ENCODE results near the gene ENSA. TPM values are rescaled to one million over a fixed set of nuclear protein-coding genes. Genes with fewer than 3 reads are reported as not detected.
"Not testable (repeated sequence)": the region's sequence is repeated elsewhere in the genome, so short reads cannot be mapped to it uniquely, and the experiment has no call there.

ENSA gene
- polyA plus RNA-seq, 2 of the 4 experiments (the other 2 are of a cell fraction) = 67.9 to 128 TPM

DNA sequence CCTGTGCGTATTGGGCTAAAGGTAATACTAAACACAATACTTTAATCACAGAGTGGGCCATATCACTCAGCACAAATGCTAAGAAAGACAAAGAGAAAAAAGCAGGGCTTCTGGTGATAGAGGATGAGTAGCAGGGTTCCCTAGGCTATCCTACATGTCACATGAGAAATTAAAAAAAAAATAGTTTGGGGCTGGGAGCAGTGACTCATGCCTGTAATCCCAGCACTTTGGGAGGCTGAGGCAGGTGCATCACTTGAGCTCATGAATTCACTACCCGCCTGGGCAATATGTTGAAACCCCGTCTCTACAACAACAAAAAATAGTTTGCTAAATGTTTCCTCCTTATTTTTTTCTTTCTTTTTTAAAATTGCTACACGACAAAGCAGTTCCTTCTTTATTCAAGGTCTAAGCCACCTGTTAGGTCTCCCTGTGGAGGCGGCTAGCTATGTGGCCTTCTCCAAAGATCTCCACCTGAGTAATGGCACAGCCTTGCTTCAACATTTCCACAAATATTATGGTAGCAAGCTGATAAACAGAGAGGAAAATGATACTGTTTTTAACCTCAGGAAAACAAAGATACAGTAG lies 1.5 kb downstream of the ENSA start:
- POLR2A ChIA-PET = interaction anchor here (0.6 to 2.8 kb wide), 2 partner anchors 16 to 49 kb away, joined by 3 to 53 read pairs; partner anchors contain the start of gene MCL1

DNA sequence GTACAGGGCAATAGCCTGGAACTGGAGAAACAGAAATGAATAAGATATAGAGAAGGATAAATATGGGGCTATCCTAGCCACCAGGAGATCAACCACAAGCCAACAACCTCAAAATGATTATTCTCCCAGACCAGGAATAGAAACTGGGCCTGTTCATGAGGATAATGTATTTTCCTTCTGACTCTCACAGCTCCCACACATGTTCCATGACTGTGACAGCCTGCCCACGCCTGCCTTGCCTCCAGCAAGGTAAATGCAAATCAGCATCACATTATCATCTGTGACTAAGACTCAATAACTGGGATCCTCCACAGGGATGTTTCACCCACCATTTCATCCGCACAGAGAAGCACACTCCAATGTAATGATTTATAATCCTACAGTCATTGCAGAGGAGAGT lies 3.3 kb downstream of the ENSA start:
- Histone ChIP-seq H3K4me2 (no peak overlapping the region), H3K27ac (no peak overlapping the region), H3K9me3 (no peaks in the 10 kb centered on the region), H3K4me1 (peaks cover 13% of the 10 kb centered on the region; the same call in 2 of the 3 replicates), H3K4me3 (no peak overlapping the region)
- DNase-seq (ENCODE audit: low read depth in 1 of 2, low spot score in 1 of 2) (no peak), ATAC-seq (no peak), FAIRE-seq (no peak)
- CTCF ChIA-PET = interaction anchor here (1.0 to 15.3 kb wide), 2 partner anchors 63 to 78 kb away, joined by 3 to 210 read pairs; no protein-coding TSS in a partner anchor
- WGBS (ENCODE audit: missing lambda C conversion rate) = 92% methylated on average over 2 of the region's 2 CpGs
- POLR2A ChIA-PET = no interaction called here
- TF ChIP-seq FOXS1 (CRISPR knock-in tag; IDR thresholded peaks at IDR 0.05) (no peak), ESRRA (IDR thresholded peaks at IDR 0.05; ENCODE audit: borderline replicate concordance, low read length) (no peak), MYC (IDR thresholded peaks at IDR 0.05; ENCODE audit: borderline replicate concordance, low read length) (no peak), HEYL (CRISPR knock-in tag; IDR thresholded peaks at IDR 0.05) (no peak)
- TF ChIP-seq, protein P1, sequence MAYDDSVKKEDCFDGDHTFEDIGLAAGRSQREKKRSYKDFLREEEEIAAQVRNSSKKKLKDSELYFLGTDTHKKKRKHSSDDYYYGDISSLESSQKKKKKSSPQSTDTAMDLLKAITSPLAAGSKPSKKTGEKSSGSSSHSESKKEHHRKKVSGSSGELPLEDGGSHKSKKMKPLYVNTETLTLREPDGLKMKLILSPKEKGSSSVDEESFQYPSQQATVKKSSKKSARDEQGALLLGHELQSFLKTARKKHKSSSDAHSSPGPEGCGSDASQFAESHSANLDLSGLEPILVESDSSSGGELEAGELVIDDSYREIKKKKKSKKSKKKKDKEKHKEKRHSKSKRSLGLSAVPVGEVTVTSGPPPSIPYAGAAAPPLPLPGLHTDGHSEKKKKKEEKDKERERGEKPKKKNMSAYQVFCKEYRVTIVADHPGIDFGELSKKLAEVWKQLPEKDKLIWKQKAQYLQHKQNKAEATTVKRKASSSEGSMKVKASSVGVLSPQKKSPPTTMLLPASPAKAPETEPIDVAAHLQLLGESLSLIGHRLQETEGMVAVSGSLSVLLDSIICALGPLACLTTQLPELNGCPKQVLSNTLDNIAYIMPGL (CRISPR knock-in tag; IDR thresholded peaks at IDR 0.05; ENCODE audit: borderline replicate concordance) = no peak

More for the DNA sequence above, 1.5 kb downstream of the ENSA start:
- Histone ChIP-seq H3K27ac (peak overlapping the region in 1 of 2 experiments; percentile 95; a peak in 4 of 6 replicates), H3K9me3 (no peaks in the 10 kb centered on the region), H3K4me3 (peak overlapping the region; percentile 62), H3K4me1 (peaks cover 13% of the 10 kb centered on the region; the same call in 2 of the 3 replicates), H3K4me2 (peak overlapping the region; percentile 73)
- CTCF ChIA-PET = interaction anchor here (0.5 to 15.3 kb wide), 8 partner anchors 8 to 185 kb away, joined by 3 to 210 read pairs (median 4); partner anchors contain the start of gene MCL1
- 78% methylated on average over 5 of the region's 5 CpGs for WGBS (ENCODE audit: missing lambda C conversion rate)
- DNase-seq (ENCODE audit: low read depth in 1 of 2, low spot score in 1 of 2) (no peak), FAIRE-seq (no peak), ATAC-seq (no peak)
- TF ChIP-seq HOXB5 (CRISPR knock-in tag; IDR thresholded peaks at IDR 0.05) = no peak
- TF ChIP-seq ZC3H11A (IDR thresholded peaks at IDR 0.05) = no peak
- no peak for TF ChIP-seq KDM1A (IDR thresholded peaks at IDR 0.05; ENCODE audit: low read depth)
- no peak for TF ChIP-seq CBX8 (IDR thresholded peaks at IDR 0.05)
- TF ChIP-seq JUN (IDR thresholded peaks at IDR 0.05) = no peak
- TF ChIP-seq ZNF302 (CRISPR knock-in tag; IDR thresholded peaks at IDR 0.05) = no peak
- TF ChIP-seq HOXB13 (CRISPR knock-in tag; IDR thresholded peaks at IDR 0.05; ENCODE audit: low read depth) = no peak
- no peak for TF ChIP-seq RCOR1 (IDR thresholded peaks at IDR 0.05; ENCODE audit: low read depth, low read length)
- no peak for TF ChIP-seq RARB (CRISPR knock-in tag; IDR thresholded peaks at IDR 0.05)
- TF ChIP-seq BHLHE40 (IDR thresholded peaks at IDR 0.05; ENCODE audit: low read depth, low read length) = no peak
- TF ChIP-seq, protein P2, sequence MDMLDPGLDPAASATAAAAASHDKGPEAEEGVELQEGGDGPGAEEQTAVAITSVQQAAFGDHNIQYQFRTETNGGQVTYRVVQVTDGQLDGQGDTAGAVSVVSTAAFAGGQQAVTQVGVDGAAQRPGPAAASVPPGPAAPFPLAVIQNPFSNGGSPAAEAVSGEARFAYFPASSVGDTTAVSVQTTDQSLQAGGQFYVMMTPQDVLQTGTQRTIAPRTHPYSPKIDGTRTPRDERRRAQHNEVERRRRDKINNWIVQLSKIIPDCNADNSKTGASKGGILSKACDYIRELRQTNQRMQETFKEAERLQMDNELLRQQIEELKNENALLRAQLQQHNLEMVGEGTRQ (IDR thresholded peaks at IDR 0.05) = no peak

DNA sequence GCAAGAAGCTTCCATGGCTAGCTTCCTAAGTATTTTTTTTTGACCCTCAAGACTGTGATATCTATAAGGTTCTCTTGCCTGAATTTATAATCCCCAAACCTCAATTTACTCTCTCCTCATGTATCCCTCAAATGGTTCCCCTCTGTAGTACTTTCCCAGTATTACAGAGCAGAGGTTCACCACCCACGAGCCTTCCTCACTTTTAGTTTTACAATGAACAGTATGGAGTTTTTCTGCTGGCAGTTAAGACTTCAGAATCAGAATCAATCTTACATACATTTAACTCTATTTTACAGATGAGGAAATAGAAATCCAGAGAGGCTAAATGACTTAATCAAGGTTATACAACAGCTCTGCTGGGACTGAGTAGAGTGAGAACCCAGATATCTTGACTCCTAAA lies 4.9 kb downstream of the ENSA start:
- CTCF ChIA-PET = interaction anchor here (15.3 kb wide), 1 partner anchor 62 kb away, joined by 210 read pairs; no protein-coding TSS in a partner anchor
- not testable (repeated sequence) for ATAC-seq; FAIRE-seq; DNase-seq (ENCODE audit: low read depth in 1 of 2, low spot score in 1 of 2); H3K4me2 ChIP-seq; H3K27ac ChIP-seq; H3K4me3 ChIP-seq; H3K9me3 ChIP-seq
- WGBS (ENCODE audit: missing lambda C conversion rate) = 97% methylated on average over 1 of the region's 1 CpG
- peaks cover 21% of the 10 kb centered on the region for H3K4me1 ChIP-seq
- POLR2A ChIA-PET = interaction anchor here (1.1 kb wide), 1 partner anchor 45 kb away, joined by 5 read pairs; the partner anchor contains the start of gene MCL1

DNA sequence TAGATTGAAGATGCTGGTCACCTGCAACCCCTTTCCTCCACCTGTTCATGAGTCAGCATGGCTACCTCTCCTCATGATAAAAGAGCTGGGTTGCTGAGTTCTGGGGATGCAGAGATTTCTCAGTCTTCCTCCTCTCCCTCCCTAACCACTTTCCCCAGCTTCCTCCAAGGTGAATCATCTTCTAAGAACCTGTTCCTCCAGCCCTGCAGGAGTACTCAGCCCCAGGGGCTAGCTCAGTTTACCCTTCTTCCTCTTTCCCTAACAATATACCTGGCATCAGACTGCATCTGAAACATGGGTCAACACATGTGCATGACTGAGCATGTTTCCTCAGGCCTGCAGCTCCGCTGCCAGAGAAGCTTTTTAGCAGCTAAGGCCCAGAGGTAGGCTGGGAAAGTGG lies 5.3 kb downstream of the ENSA start:
- not testable (repeated sequence) for H3K9me3 ChIP-seq; ATAC-seq; H3K4me2 ChIP-seq; DNase-seq (ENCODE audit: low read depth in 1 of 2, low spot score in 1 of 2); FAIRE-seq; H3K4me3 ChIP-seq; H3K27ac ChIP-seq
- CTCF ChIA-PET = interaction anchor here (15.3 kb wide), 1 partner anchor 61 kb away, joined by 210 read pairs; no protein-coding TSS in a partner anchor
- POLR2A ChIA-PET = interaction anchor here (1.1 kb wide), 1 partner anchor 45 kb away, joined by 5 read pairs; the partner anchor contains the start of gene MCL1
- H3K4me1 ChIP-seq = peaks cover 24% of the 10 kb centered on the region
- 100% methylated on average over 1 of the region's 1 CpG for WGBS (ENCODE audit: missing lambda C conversion rate)

All from A549 (cell line).